GM23338 (cell line): ENCODE results near the gene XRCC6. TPM values are rescaled to one million over a fixed set of nuclear protein-coding genes. Genes with fewer than 3 reads are reported as not detected.

Experiments used
- ATAC-seq: fragments of 200-7000 bp; cut with Tn5 transposase; 3 replicates; pipeline ENCODE4 v1.9.1; 2020
- DNase-seq: peaks from one replicate; pipeline ENCODE4 v3.0.0-alpha.2; 2015; ENCODE audit warnings: low spot score
- H2AFZ ChIP-seq: fragments of 200-600 bp; sonication (generic); 2 replicates; pipeline ENCODE4 v1.8.0; 2016; ENCODE audit warnings: antibody characterized with exemption, mild to moderate bottlenecking, moderate library complexity
- H3F3A ChIP-seq: fragments of 200-600 bp; sonication (generic); replicated peaks from 2 replicates; pipeline ENCODE4 v1.8.0; 2017; ENCODE audit warnings: antibody characterized with exemption, mixed run types, low read depth
- H3K27ac ChIP-seq: fragments of 200-600 bp; sonication (generic); 2 replicates; pipeline ENCODE4 v1.6.1; 2016; ENCODE audit warnings: low read depth
- H3K27me3 ChIP-seq: fragments of 200-600 bp; sonication (generic); 2 replicates; pipeline ENCODE4 v1.8.0; 2016; ENCODE audit warnings: mild to moderate bottlenecking, mixed run types, moderate library complexity; ENCODE audit not compliant: insufficient read depth
- H3K36me3 ChIP-seq: fragments of 200-600 bp; sonication (generic); 2 replicates; pipeline ENCODE4 v1.8.0; 2016; ENCODE audit warnings: mild to moderate bottlenecking; ENCODE audit not compliant: insufficient read depth
- H3K4me1 ChIP-seq: fragments of 200-600 bp; sonication (generic); 2 replicates; pipeline ENCODE4 v1.8.0; 2016; ENCODE audit warnings: mild to moderate bottlenecking, moderate library complexity; ENCODE audit not compliant: insufficient read depth
- H3K4me2 ChIP-seq: fragments of 200-600 bp; sonication (generic); 2 replicates; pipeline ENCODE4 v1.7.1; 2017; ENCODE audit warnings: mixed run types
- H3K4me3 ChIP-seq: fragments of 200-600 bp; sonication (generic); 2 replicates; pipeline ENCODE4 v1.6.1; 2016; ENCODE audit warnings: mixed run types
- H3K79me2 ChIP-seq: fragments of 200-600 bp; sonication (generic); replicated peaks from 2 replicates; pipeline ENCODE4 v1.8.0; 2017; ENCODE audit warnings: mild to moderate bottlenecking; ENCODE audit not compliant: insufficient read depth
- H3K9me2 ChIP-seq: fragments of 200-600 bp; sonication (generic); 2 replicates; pipeline ENCODE4 v1.8.0; 2017; ENCODE audit not compliant: insufficient read depth
- H4K20me1 ChIP-seq: fragments of 200-600 bp; sonication (generic); replicated peaks from 2 replicates; pipeline ENCODE4 v1.8.0; 2017; ENCODE audit warnings: mild to moderate bottlenecking; ENCODE audit not compliant: insufficient read depth
- H3K27ac Mint-ChIP-seq: 2 replicates; pipeline ENCODE4 v1.8.0; 2020; ENCODE audit warnings: inconsistent platforms, mild to moderate bottlenecking, moderate library complexity, mixed read lengths
- H3K27me3 Mint-ChIP-seq: 3 replicates; pipeline ENCODE4 v1.8.0; 2022; ENCODE audit warnings: low read depth, mild to moderate bottlenecking, moderate library complexity, mixed read lengths, inconsistent platforms; ENCODE audit not compliant: insufficient read depth, poor library complexity
- H3K36me3 Mint-ChIP-seq: 3 replicates; pipeline ENCODE4 v1.8.0; 2021; ENCODE audit warnings: low read depth, mild to moderate bottlenecking, inconsistent platforms, moderate library complexity, mixed read lengths
- H3K4me1 Mint-ChIP-seq: 3 replicates; pipeline ENCODE4 v1.8.0; 2020; ENCODE audit warnings: mild to moderate bottlenecking, inconsistent platforms, mixed read lengths
- H3K4me3 Mint-ChIP-seq: 3 replicates; pipeline ENCODE4 v1.8.0; 2021; ENCODE audit warnings: moderate library complexity, mild to moderate bottlenecking, inconsistent platforms, mixed read lengths
- H3K9me3 Mint-ChIP-seq: 3 replicates; pipeline ENCODE4 v1.8.0; 2020; ENCODE audit warnings: moderate library complexity, mild to moderate bottlenecking, inconsistent platforms, mixed read lengths
- CTCF ChIP-seq, 2 experiments: fragments of 200-600 bp in 1 of 2; sonication (generic) in 1 of 2; conservative IDR thresholded peaks; 2 replicates each; pipeline versions ENCODE4 v1.5.1 to v1.6.1; 2016 to 2017; ENCODE audit warnings: antibody characterized with exemption in 2 of 2, low read depth in 2 of 2, mild to moderate bottlenecking in 2 of 2, moderate library complexity in 1 of 2
- ETS1 ChIP-seq: IDR thresholded peaks from 2 replicates; pipeline ENCODE4 v1.6.1; 2016; ENCODE audit warnings: antibody characterized with exemption
- JUNB ChIP-seq: IDR thresholded peaks from one replicate; pipeline ENCODE4 v1.6.1; 2016; ENCODE audit warnings: antibody characterized with exemption; ENCODE audit not compliant: unreplicated experiment
- ZNF114 ChIP-seq: fragments of 250-450 bp; sonication (Bioruptor Pico); IDR thresholded peaks from 2 replicates; pipeline ENCODE4 v1.5.0; 2020; ENCODE audit warnings: mild to moderate bottlenecking, moderate library complexity
- ZNF331 ChIP-seq: fragments of 250-450 bp; sonication (Bioruptor Pico); IDR thresholded peaks from 2 replicates; pipeline ENCODE4 v1.5.0; 2020; ENCODE audit warnings: low read depth, mild to moderate bottlenecking, moderate library complexity
- ZNF462 ChIP-seq: fragments of 250-450 bp; sonication (Bioruptor Pico); IDR thresholded peaks from 2 replicates; pipeline ENCODE4 v1.5.0; 2020; ENCODE audit warnings: mild to moderate bottlenecking, moderate library complexity
- polyA plus RNA-seq: library from polyadenylated mRNA; unstranded; fragments of >200 nt; fragmentation: Nextera tagmentation; extraction: Ambion mirVana; gene quantifications from 2 replicates; pipeline ENCODE4 v1.2.1, GENCODE V29; 2016
- total RNA-seq: library from RNA; depleted of rRNA; stranded (reverse); fragments of >200 nt; shearing (Covaris generic); gene quantifications from 2 replicates; pipeline ENCODE4 v1.2.3, GENCODE V29; 2014

The XRCC6 gene
- total and polyA plus RNA-seq, 2 experiments from 2014 or later, result 351 to 498 TPM

- Mint-ChIP-seq H3K4me3 (no peak overlapping the region; the same call in 2 of the 3 replicates), H3K27ac (no peak overlapping the region), H3K27me3 (peaks cover 18% of the 10 kb centered on the region), H3K36me3 (peaks cover 6% of the 10 kb centered on the region; the same call in 2 of the 3 replicates), H3K9me3 (peaks cover 5% of the 10 kb centered on the region; the same call in 2 of the 3 replicates), H3K4me1 (peaks cover 7% of the 10 kb centered on the region; the same call in 2 of the 3 replicates)
- Histone ChIP-seq H3K4me1 (peaks cover 10% of the 10 kb centered on the region), H2AFZ (no peak overlapping the region), H3K4me3 (no peak overlapping the region), H3K27me3 (peaks cover 34% of the 10 kb centered on the region), H3K9me2 (no peaks in the 10 kb centered on the region), H3F3A (0 out of 2 replicates have a peak, but pooled peaks cover 8% of the 10 kb centered on the region), H3K79me2 (no peaks in the 10 kb centered on the region), H3K36me3 (no peaks in the 10 kb centered on the region), H3K27ac (no peak overlapping the region), H3K4me2 (0 out of 2 replicates have a peak overlapping the region, but pooled peaks have one; percentile 71), H4K20me1 (no peaks in the 10 kb centered on the region)
- no peak for TF ChIP-seq ZNF114 (CRISPR knock-in tag)
- no peak for TF ChIP-seq ZNF331 (CRISPR knock-in tag)
- no peak for TF ChIP-seq JUNB
- no peak for TF ChIP-seq CTCF (conservative IDR thresholded peaks at IDR 0.05; ENCODE audit: low read depth in 2 of 2)
- no peak for TF ChIP-seq ZNF462 (CRISPR knock-in tag)
- no peak for TF ChIP-seq ETS1
- ATAC-seq (no peak), DNase-seq (no peak)
Observed at GRCh38 chr22:41696703-41697102, 75.6 kb downstream of the XRCC6 start.
